Measurements from ENCODE around the gene PRPF39. TPM values are rescaled to one million over a fixed set of nuclear protein-coding genes. Genes with fewer than 3 reads are reported as not detected.
"Not testable (repeated sequence)": the region's sequence is repeated elsewhere in the genome, so short reads cannot be mapped to it uniquely, and the experiment has no call there.

PRPF39 gene
- total RNA-seq, 1 donor from 2014 or later: 30.2 TPM

DNA sequence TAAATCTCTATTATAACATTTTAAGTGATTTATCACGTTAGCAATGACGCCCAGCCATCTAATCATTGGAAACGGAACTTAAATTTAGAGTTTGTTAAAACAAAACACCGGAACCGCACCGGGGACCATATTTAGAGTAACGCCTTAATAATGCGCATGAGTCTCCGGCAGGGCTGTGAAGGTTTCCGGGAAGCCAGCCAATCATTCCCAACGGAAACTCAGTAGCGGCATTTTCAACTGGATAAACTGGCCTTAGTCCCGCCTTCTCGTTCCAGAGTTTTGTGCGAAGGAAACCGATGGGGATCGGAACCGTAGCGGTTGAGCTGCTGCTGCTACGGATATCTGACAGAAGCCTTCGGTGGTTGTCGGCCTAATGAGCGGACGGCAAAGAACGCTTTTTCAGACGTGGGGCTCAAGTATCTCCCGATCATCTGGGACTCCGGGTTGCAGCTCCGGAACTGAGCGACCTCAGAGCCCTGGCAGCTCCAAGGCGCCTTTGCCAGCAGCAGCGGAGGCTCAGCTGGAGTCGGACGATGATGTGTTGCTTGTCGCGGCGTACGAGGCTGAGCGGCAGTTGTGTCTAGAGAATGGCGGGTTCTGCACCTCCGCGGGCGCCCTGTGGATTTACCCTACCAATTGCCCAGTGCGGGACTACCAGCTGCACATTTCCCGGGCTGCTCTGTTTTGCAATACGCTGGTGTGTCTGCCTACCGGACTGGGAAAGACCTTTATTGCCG, 51.9 kb downstream of the PRPF39 start, which contains the start of gene FANCM:
FANCM (plus strand) TSS at position 272 of the 737 bp plus-strand sequence; CDS start at position 374, 102 bp downstream.
- DNase-seq (ENCODE audit: low read depth): peak; percentile 98

DNA sequence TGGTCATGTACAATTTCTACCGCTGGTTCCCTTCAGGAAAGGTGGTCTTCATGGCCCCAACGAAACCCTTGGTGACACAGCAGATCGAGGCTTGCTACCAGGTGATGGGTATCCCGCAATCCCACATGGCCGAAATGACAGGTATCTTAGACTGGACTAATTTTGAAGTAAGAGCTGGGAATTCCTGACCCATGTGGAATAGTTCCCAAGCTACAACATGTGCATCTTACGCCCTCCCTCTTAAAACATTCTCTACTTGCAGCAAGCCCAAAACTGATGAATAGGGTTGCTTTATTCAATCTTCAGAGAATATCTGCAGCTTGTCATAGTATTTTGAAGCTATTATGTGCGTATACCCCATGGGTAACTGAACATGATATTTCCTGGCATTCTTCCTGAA, 52.5 kb downstream of the PRPF39 start:
- DNase-seq (ENCODE audit: low read depth): no peak

DNA sequence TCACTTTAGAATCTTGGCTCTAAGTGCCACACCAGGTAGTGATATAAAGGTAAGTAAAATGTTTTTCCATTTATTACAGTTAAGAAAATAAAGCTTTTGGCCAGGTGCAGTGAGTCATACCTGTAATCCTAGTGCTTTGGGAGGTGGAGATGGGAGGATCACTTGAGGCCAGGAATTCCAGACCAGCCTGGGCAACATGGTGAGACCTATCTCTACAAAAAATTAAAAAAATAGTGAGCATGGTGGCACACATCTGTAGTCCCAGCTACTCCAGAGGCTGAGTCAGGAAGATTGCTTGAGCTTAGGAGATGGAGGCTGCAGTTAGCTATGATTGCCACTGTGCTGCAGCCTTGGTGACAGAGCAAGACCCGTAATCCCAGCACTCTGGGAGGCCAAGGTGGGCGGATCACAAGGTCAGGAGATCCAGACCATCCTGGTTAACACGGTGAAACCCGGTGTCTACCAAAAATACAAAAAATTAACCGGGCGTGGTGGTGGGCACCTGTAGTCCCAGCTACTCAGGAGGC, 56.8 kb downstream of the PRPF39 start:
- DNase-seq (ENCODE audit: low read depth): no peak

DNA sequence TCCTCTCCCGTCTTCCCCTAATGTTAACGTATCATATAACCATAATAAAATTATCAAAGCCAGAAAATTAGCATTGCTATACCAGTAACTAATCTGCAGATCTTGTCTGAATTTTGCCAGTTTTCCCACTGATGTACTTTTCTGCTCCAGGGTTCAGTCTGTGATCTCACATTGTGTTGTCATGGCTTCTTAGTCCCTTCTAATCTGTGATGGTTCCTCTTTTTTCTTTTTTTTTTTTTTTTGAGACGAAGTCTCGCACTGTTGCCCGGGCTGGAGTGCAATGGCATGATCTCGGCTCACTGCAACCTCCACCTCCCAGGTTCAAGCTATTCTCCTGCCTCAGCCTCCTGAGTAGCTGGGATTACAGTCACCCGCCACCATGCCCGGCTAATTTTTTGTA, 58.2 kb downstream of the PRPF39 start:
- not testable (repeated sequence) for DNase-seq (ENCODE audit: low read depth)

DNA sequence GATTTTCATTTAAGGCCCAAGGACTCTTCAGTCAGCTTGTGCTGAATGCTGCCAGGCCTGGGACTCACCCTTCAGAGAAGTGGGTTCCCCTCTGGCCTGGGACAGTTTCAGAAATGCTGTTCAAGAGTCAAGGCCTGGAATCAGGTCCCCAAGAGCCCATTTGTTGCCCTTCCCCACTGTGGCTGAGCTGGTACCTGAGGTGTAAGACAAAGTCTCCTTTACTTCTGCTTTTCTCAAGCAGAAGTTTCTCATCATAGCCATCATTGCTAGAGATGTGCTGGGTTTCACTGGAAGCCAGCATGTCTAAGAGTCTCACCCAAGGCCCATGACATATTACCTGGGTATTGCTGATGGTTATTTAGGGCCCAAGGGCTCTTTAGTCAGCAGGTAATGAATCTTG, 60.7 kb downstream of the PRPF39 start:
- no peak for DNase-seq (ENCODE audit: low read depth)

DNA sequence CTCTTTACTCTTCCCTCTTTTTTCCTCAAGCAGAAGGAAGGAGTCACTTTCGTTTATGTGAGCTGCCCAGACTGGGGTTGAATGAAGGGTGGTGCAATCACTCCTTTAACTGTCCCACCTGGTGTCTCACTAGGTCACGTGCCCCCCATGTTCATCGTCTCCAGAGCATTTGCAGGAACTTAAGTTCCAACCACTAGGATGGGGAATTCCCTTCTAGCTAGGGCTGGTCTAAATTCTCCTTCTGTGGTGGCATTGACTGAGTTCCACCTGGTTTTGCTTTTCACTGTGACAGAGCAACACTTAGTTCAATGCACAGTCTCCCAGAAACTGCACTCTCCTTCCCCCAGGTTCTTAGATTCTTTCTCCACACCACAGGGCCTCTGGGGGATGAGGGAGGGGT, 61.3 kb downstream of the PRPF39 start:
- peak; percentile 6 for DNase-seq (ENCODE audit: low read depth)

DNA sequence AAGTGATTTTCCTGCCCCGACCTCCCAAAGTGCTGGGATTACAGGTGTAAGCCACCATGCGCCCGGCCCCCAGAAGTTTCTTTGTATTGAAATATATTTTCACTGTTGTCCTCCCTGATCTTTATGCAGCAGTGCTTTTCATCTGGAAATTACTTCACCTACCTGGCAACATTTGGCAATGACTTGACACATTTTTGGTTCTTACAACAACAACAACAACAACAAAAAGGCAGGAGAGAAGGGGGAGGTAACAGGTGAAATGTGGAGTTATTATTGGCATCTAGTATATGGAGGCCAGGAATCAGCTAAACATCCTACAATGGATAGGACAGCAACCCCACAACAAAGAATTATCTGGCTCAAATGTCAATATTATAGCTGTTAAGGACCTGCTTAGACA, 65.7 kb downstream of the PRPF39 start:
- DNase-seq (ENCODE audit: low read depth): no peak

DNA sequence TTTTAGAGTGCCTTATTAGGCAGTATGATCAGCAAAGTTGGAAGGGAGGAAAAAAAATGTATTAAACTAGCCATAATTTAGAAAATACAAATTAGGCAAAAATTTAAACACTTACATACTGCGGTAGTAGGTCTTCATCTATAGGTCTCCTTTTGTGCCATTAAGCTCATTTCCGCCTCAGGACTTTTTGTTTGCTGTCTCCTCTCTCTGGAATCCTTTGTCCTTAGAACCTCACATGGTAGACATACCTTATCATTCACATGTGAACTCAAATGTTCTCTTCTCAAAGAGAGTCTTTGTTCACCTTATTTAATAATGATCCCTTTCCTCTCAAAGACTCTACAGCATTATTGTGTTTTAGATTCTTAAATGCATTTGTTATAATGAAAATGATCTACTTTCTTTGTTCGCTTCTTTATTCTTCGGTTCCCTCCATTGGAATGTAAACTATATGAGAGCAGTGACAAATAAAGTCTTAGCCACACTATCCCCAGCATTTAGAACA, 66.5 kb downstream of the PRPF39 start:
- DNase-seq (ENCODE audit: low read depth): no peak

DNA sequence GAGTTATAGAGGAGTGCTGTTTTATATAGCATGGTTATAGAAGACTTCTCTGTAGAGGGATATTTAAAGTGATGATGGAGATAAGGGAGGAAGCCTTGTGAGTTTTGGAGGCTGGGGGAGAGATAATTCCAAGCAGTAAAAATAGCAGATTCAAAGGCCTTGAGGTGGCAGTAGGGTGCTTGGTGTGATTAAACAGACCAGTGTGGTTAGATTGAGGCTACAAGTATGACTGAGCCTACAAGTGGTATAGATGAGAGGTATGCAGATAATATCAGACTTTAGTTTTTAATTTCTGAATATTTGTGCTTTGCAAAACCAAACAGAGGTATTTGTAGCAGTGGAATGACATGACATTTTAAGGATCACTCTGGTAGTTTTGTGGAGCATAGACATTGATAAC, 72.2 kb downstream of the PRPF39 start:
- DNase-seq (ENCODE audit: low read depth): peak; percentile 13

Other genes starting within 250 kb of the PRPF39 start
- 22.7 and 37.1 TPM in 2 replicates for gene KLHL28, start 122.2 kb upstream of the PRPF39 start, total RNA-seq
- gene TOGARAM1, start 121.9 kb upstream of the PRPF39 start, total RNA-seq: 35.3 and 44.0 TPM in 2 replicates
- gene FKBP3, start 50.4 kb downstream of the PRPF39 start, total RNA-seq: 66.3 and 67.0 TPM in 2 replicates
- gene FANCM, start 51.8 kb downstream of the PRPF39 start, total RNA-seq: 3.9 and 6.8 TPM in 2 replicates
- gene MIS18BP1, start 169.1 kb downstream of the PRPF39 start, total RNA-seq: 10.1 and 13.5 TPM in 2 replicates

All from myocyte (in vitro differentiated cells).